ENCODE data around the gene DEFB119.
"Not testable (repeated sequence)": the region's sequence is repeated elsewhere in the genome, so short reads cannot be mapped to it uniquely, and the experiment has no call there.

DEFB119 gene, protein sequence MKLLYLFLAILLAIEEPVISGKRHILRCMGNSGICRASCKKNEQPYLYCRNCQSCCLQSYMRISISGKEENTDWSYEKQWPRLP

DNA sequence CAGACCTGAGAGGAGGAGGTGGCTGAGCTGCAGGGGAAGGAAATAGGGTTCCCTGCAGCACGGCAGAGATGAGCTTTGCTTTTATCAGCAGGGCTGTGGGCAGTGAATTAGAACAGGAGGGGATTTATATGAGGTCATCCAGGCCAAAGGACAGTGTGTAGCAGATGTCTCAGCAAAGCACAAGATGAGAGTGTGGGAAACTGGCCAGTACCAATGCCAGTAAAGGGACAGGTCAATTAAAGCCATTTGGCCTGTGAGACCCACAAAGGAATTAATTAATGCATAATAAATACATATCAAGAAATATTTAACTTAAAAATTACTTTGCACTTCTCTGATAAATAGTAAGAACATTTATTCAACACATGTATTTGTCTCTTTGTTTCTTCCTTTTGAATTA is at the start of gene DEFB119:
Gene DEFB119 (minus strand): TSS at position 101 of the 400 bp plus-strand sequence. CDS start 107 bp downstream, outside the sequence.
- DNase-seq = no peak

DNA sequence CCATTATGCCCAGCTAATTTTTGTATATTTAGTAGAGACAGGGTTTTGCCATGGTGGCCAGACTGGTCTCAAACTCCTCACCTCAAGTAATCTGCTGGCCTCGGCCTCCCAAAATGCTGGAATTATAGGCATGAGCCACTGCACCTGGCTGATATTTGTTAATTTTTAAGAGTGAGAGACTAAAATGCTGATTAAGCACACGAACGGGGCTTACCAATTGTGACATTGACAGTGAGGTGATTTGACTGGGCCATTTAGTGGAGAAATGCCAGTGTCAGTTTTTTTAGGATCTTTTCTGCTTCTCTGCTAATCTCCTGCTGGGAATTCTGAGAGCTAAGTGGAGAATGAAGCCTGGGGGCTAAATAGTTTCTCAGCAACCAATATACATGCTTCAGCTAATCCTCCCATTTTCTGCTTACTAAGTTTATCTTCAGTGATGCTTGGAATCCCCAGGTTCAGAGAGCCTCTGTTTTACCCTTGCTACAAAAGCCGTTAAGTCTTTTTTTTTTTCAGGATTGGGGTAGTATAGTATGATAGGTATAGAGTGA is 40.3 kb upstream of the DEFB119 start:
- no peak for DNase-seq

DNA sequence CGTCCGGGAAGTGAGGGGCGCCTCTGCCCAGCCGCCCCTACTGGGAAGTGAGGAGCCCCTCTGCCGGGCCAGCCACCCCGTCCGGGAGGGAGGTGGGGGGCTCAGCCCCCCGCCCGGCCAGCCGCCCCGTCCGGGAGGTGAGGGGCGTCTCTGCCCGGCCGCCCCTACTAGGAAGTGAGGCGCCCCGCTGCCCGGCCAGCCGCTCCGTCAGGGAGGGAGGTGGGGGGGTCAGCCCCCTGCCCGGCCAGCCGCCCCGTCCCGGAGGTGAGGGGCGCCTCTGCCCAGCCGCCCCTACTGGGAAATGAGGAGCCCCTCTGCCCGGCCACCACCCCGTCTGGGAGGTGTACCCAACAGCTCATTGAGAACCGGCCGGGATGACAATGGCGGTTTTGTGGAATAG is 37.2 kb upstream of the DEFB119 start:
- DNase-seq = not testable (repeated sequence)

DNA sequence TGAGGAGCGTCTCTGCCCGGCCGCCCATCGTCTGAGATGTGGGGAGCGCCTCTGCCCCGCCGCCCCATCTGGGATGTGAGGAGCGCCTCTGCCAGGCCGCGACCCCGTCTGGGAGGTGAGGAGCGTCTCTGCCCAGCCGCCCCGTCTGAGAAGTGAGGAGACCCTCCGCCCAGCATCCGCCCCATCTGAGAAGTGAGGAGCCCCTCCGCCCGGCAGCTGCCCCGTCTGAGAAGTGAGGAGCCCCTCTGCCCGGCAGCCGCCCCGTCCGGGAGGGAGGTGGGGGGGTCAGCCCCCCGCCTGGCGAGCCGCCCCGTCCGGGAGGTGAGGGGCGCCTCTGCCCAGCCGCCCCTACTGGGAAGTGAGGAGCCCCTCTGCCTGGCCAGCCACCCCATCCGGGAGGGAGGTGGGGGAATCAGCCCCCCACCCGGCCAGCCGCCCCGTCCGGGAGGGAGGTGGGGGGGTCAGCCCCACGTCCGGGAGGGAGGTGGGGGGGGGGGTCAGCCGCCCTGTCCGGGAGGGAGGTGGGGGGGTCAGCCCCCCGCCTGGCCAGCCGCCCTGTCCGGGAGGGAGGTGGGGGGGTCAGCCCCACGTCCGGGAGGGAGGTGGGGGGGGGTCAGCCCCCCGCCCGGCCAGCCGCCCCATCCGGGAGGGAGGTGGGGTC is 36.6 kb upstream of the DEFB119 start:
- not testable (repeated sequence) for DNase-seq

DNA sequence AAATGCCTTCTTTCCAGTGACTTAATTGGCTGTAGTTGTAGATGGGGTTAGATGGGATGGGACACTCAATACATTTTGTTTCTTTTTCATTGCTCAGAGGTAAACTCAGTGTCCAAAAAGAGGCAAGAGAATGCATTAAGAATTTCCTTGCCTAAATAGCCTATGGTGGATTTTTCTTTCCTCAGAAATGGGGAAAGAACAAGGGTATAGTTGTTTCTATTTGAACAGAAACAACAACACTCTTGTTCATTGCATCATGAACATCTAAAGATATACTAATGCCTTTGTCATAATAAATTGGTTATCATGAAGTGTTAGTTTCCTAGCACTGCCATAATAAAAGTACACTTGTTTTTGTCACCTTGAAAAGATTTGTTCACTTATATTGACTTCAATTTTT is 35.4 kb upstream of the DEFB119 start:
- no peak for DNase-seq

DNA sequence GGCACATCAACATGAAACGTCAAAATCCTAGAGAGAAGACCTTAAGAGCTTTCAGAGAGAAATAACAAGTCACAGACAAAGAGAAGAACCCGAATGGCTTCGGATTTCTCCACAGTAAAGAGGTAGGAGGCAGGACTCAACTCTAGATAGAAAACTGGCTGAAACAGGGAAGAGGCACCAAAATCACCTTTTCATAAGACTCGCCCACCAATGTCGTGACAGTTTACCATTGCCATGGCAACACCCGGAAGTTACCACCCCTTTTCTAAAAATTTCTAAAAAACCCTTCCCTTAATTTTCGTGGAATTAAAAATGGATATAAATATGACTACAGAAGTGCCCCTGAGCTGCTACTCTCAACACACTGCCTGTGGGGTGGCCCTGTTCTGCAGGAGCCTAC is 27.9 kb upstream of the DEFB119 start:
- no peak for DNase-seq

DNA sequence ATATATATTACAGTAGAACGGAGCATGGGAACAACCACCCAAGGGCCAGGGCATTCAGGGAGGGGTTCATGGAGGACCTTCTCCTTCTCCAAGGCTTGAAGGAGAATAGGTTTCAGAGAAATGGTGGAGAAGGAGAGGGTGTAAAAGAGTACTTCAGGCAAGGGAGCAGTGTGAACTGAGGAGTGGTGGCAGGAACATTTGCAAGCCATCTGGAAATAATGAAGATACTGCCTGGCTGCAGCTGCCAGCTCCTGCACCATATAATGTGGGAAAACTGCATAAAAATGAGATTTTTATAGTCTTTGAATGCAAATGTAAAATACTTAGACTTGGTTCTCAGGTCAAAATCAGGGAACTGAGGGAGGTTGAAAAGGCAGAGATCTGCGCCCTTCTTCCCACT is 25.3 kb upstream of the DEFB119 start:
- DNase-seq = no peak

DNA sequence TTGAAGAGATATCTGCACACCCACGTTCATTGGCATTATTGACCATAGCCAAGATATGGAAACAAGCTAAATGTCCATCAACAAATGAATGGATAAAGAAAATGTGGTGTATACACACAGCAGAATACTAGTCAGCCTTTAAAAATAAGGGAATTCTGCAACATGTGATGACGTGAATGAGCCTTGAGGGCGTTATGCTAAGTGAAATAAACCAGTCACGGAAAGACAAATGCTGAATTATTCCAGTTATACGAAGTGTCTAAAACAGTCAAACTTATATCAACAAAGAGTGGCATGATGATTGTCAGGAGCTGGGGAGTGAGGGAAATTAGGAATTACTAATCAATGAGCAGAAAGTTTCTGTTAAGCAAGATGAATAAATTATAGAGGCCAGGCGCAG is 24.0 kb upstream of the DEFB119 start:
- no peak for DNase-seq

DNA sequence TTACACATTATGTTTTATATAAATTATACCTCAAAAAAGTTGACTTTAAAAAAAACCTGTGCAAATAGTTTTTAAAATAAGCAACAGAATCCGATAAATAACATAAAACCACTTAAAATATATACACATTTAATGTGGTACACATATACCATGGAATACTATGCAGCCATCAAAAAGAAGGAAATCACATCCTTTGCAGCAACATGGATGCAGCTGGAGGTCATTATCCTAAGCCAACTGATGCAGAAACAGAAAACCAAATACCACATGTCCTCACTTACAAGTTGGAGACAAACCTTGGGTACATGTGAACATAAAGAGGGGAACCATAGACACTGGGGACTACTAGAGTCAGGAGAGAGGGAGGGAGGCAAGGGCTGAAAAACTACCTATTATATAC is 19.6 kb upstream of the DEFB119 start:
- no peak for DNase-seq

DNA sequence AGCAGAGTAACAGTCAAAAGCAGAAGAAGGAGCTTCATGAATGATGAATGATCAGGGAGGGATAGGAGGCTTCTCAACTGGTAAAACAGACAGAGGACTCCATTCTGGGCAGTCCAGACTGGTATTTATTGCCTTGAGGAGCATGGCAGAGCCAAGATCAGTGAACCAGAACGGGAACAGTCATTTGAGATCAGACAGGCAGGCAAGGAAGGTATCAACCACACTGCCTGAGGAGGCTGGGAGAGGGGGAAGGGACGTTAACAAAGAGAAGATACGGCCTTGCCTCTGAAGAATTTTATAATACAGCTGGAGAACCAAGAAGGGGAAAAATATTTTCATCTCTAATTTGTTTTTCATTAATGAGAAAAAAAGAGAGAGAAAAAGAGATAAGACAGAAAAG is 15.7 kb upstream of the DEFB119 start, which contains the start of gene DEFB121:
Gene DEFB121 (minus strand): TSS at position 101 of the 400 bp plus-strand sequence. CDS start 63 bp downstream, at position 38.
- no peak for DNase-seq

DNA sequence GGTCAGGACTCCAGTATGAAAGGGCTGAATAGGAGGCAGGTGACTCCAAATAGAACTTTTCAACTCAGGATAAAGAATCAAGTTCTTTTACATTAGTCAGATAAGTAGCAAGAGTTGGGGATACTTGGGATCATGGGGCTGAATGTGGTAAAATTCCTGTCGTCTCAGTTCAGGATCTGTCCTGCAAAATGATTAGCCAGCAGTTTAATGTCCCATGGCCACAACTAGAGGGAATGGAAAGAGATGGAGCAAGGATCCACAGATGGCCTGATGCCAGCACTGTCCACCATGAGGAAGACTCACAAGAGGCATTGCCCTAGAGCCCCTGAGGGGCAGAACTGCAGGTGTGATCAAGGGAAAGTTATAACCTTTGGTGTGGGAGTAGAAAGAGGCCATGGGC is 13.5 kb upstream of the DEFB119 start:
- DNase-seq = no peak

DNA sequence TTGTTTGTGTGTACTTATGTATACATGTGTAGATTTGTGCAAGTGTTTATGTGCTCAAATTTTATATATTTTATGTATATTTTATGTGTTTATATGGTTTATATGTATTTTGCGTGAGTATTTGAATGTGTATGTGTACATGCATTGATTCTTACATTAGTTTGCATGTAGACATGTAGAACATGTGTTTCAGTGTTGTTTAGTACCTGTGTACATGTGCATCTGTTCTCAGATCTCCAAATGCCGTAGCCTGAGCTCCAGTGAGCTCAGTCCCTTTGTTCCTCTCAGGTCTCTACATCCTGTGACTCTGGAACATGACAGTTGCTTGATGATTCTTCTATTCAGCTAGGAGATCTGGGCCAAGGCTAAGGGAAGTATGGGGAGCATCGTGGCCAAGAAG is 4.5 kb upstream of the DEFB119 start:
- no peak for DNase-seq

DNA sequence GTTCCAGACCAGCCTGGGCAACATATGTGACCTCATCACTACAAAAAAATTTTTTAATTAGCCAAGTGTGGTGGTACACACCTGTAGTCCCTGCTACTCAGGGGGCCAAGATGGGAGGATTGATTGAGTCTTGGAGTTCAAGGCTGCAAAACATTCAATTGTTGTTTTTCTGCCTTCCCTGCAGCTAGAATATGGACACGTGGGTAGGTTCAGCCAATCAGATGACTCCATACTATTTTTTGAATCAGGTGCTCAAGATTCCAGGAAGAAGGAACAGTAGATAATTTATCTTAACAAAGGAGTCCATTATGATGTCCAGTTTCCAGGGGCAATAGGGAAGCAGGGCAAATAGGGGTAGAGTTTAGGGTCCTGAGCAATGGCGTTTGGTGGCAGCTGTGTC is 2.4 kb upstream of the DEFB119 start:
- DNase-seq = no peak

DNA sequence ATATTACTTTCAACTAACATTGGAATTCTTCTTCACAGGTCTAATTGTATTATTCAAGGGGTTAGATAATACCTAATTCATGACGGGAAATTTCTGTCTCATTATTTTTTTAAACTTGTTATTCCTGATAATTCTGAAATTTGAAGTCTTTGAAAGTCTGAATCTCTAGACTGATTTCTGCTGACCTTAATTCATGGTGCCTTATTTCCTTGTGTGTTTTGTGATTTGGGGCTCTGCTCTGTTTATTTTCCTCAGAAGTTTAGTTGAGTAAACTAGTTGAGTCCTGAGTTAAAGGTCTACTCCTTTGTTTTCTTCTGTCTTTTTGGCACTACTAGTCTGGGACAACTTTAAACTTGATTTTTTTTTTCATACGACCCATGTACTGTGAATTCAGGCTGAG is 16.0 kb downstream of the DEFB119 start:
- DNase-seq = no peak

DNA sequence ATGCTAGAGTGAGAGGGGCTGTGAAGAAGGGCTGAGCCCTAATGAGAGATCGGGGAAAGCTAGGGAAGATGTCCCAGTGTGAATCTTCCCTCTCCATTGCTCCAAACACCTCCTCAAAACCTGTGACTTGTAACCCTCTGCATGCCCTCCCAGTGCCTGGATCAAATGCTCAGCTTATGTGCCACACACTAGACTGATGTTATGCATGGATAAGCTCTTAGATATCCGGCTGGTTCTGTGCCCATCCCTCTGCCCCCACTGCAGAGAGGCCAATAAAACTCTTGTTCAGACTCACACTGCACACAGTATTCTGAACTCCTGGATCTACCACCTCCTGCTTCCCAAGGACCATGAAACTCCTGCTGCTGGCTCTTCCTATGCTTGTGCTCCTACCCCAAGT is 22.1 kb downstream of the DEFB119 start, which contains the start of gene DEFB118:
Gene DEFB118 (plus strand): TSS at position 301 of the 400 bp plus-strand sequence. CDS start 50 bp downstream, at position 351.
- no peak for DNase-seq

DNA sequence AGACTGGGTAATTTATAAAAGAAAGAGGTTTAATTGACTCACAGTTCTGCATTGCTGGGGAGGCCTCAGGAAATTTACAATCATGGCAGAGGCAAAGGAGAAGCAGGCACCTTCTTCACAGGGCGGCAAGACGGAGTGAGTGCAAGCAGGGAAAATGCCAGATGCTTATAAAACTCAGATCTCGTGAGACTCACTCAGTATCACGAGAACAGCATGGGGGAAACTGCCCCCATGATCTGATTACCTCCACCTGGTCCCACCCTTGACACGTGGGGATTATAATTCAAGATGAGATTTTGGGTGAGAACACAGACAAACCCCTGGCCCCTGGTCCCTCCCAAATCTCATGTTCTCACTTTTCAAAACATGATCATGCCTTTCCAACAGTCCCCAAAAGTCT is 26.1 kb downstream of the DEFB119 start:
- DNase-seq = not testable (repeated sequence)

DNA sequence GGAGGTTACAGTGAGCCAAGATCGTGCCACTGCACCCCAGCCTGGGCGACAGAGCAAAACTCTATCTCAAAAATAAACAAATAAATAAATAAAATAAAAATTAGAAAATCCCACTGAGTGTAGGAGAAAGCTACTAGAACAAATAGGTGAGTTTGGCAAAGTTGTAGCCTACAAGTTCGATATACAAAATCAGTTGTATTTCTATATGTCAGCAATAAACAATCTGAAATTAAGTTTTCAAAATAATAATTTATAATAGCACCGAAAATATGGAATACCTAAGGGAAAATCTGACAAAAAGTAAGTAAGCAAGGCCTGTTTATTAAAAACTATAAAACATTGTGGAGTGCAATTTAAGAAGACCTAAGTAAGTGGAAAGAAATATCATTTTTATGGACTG is 27.1 kb downstream of the DEFB119 start:
- DNase-seq = no peak

DNA sequence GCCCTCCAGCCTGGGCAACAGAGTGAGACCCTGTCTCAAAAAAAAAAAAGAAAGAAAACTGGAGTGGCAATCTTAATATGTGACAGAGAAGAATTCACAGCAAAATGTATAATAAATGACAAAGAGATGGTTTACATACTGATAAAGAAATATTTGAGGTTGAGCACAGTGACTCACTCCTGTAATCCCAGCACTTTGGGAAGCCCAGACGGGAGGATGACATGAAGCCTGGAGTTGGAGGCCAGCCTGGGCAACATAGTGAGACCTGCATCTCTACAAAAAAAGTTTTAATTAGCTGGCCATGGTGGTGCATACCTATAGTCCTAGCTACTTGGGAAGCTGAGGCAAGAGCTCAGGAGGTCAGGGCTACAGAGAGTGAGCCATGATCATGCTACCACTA is 34.4 kb downstream of the DEFB119 start:
- no peak for DNase-seq

DNA sequence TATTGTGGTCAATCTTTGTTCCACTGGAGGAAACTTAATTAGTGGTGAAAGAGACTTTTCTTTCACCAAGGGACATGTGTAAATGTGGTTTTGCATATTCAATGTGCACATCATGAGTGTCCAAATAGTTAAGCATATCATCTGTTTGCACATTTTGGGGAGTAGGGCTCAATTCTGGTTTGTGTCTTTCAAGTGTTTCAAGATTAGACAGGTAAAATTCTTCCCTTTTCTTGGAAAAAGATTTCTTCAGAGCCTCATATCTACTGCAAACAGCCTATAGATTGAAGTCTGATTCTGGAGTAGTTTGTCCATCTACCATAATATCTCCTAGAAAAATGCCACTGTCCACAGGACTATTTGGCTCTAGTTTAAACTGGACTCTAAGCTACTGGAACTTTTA is 48.9 kb downstream of the DEFB119 start:
- DNase-seq = no peak

DNA sequence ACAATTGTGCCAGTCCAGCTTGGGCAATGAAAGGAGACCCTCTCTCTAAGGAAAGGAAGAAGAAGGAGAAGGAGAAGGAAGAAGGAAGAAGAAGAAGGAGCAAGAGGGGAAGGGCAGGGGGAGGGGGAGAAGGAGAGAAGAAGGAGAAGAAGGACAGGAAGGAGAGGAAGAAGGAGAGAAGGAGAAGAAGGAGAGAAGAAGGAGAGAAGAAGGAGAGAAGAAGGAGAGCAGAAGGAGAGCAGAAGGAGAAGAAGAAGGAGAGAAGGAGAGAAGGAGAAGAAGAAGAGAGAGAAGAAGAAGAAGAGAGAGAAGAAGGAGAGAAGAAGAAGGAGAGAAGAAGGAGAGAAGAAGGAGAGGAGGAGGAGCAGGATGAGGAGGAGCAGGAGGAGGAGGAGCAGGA is 59.5 kb downstream of the DEFB119 start:
- DNase-seq = no peak
